PC-3 (cell line): ENCODE measurements around the gene PAIP2. TPM values are rescaled to one million over a fixed set of nuclear protein-coding genes. Genes with fewer than 3 reads are reported as not detected.

Experiments
- ATAC-seq: fragments of 200-7000 bp; cut with Tn5 transposase; 2 replicates; pipeline ENCODE4 v1.9.1; 2020; ENCODE audit warnings: mild to moderate bottlenecking, moderate library complexity
- BruUV-seq: library from RNA; stranded (reverse); fragments of 400-500 nt; replicated peaks from 2 replicates; lab custom pipeline; 2021; lab: Mats Ljungman, UMichigan
- CTCF ChIA-PET: fragments of 300-600 bp; sonication (Branson Sonifier 250); formaldehyde crosslinking; loops from one replicate; lab custom pipeline; 2022; ENCODE audit warnings: antibody characterized with exemption; lab: Charles Lee
- POLR2A ChIA-PET: fragments of 300-600 bp; sonication (Branson Sonifier 250); formaldehyde crosslinking; loops from one replicate; lab custom pipeline; 2022; ENCODE audit warnings: antibody characterized with exemption; ENCODE audit not compliant: unreplicated experiment; lab: Charles Lee
- DNase-seq: peaks from one replicate; pipeline ENCODE4 v3.0.0-alpha.2; 2015
- H2AFZ ChIP-seq: fragments of 300-600 bp; sonication (generic); 2 replicates; pipeline ENCODE4 v1.6.0; 2016; ENCODE audit warnings: antibody characterized with exemption, low read length
- H3F3A ChIP-seq: fragments of 300-600 bp; sonication (generic); one replicate; pipeline ENCODE4 v1.6.0; 2017; ENCODE audit warnings: antibody characterized with exemption, low read length, control low read depth, mild to moderate bottlenecking; ENCODE audit not compliant: unreplicated experiment
- H3K27ac ChIP-seq: fragments of 300-600 bp; sonication (generic); 2 replicates; pipeline ENCODE4 v1.5.1; 2016; ENCODE audit warnings: mild to moderate bottlenecking, low read length
- H3K27me3 ChIP-seq: fragments of 300-600 bp; sonication (generic); 2 replicates; pipeline ENCODE4 v1.6.1; 2016; ENCODE audit warnings: low read length, mixed read lengths
- H3K36me3 ChIP-seq: fragments of 300-600 bp; sonication (generic); 2 replicates; pipeline ENCODE4 v1.6.1; 2016; ENCODE audit warnings: low read depth, mixed run types, low read length, mixed read lengths
- H3K4me1 ChIP-seq: fragments of 300-600 bp; sonication (generic); 2 replicates; pipeline ENCODE4 v1.5.1; 2016; ENCODE audit warnings: low read length; ENCODE audit not compliant: insufficient read depth
- H3K4me2 ChIP-seq: fragments of 300-600 bp; sonication (generic); 2 replicates; pipeline ENCODE4 v1.6.0; 2016; ENCODE audit warnings: low read length
- H3K4me3 ChIP-seq: fragments of 300-600 bp; sonication (generic); 2 replicates; pipeline ENCODE4 v1.5.1; 2016; ENCODE audit warnings: mild to moderate bottlenecking, low read length, mixed read lengths
- H3K79me2 ChIP-seq: fragments of 300-600 bp; sonication (generic); 2 replicates; pipeline ENCODE4 v1.6.1; 2017; ENCODE audit warnings: low read length, mixed read lengths
- H3K9ac ChIP-seq: fragments of 300-600 bp; sonication (generic); 2 replicates; pipeline ENCODE4 v1.6.0; 2016; ENCODE audit warnings: mild to moderate bottlenecking, low read length
- H3K9me2 ChIP-seq: fragments of 300-600 bp; sonication (generic); replicated peaks from 2 replicates; pipeline ENCODE4 v1.6.1; 2016; ENCODE audit warnings: mixed run types, low read length, mixed read lengths
- H3K9me3 ChIP-seq: fragments of 300-600 bp; sonication (generic); 2 replicates; pipeline ENCODE4 v1.6.1; 2016; ENCODE audit warnings: low read length, mixed read lengths
- H4K20me1 ChIP-seq: fragments of 300-600 bp; sonication (generic); 2 replicates; pipeline ENCODE4 v1.6.1; 2016; ENCODE audit warnings: low read length, mixed read lengths
- EZH2 ChIP-seq: fragments of 300-600 bp; sonication (generic); IDR thresholded peaks from one replicate; pipeline ENCODE4 v1.6.1; 2017; ENCODE audit warnings: antibody characterized with exemption, mild to moderate bottlenecking, low read length; ENCODE audit not compliant: unreplicated experiment
- EZH2phosphoT487 ChIP-seq: fragments of 300-600 bp; sonication (generic); IDR thresholded peaks from 2 replicates; pipeline ENCODE4 v1.6.1; 2018; ENCODE audit warnings: mild to moderate bottlenecking, antibody characterized with exemption, low read length, borderline replicate concordance
- intact Hi-C: fragments of 100-400 bp; cut with micrococcal nuclease; formaldehyde crosslinking; loops from 2 replicates; pipeline ENCODE4 v1.9.0; 2023
- total RNA-seq: library from RNA; depleted of rRNA; stranded (reverse); fragments of >200 nt; gene quantifications from 2 replicates; pipeline ENCODE4 v1.2.3, GENCODE V29; 2014
- TF ChIP-seq, protein P1 (sequence below): fragments of 300-600 bp; sonication (generic); conservative IDR thresholded peaks from 2 replicates; pipeline ENCODE4 v1.5.1; 2017; ENCODE audit warnings: antibody characterized with exemption, low read depth, mild to moderate bottlenecking, low read length

PAIP2 gene
- total RNA-seq, 1 experiment from 2014 or later, result 35.1 TPM

- no peak for TF ChIP-seq EZH2
- no peak for TF ChIP-seq EZH2phosphoT487
- TF ChIP-seq, protein P1, sequence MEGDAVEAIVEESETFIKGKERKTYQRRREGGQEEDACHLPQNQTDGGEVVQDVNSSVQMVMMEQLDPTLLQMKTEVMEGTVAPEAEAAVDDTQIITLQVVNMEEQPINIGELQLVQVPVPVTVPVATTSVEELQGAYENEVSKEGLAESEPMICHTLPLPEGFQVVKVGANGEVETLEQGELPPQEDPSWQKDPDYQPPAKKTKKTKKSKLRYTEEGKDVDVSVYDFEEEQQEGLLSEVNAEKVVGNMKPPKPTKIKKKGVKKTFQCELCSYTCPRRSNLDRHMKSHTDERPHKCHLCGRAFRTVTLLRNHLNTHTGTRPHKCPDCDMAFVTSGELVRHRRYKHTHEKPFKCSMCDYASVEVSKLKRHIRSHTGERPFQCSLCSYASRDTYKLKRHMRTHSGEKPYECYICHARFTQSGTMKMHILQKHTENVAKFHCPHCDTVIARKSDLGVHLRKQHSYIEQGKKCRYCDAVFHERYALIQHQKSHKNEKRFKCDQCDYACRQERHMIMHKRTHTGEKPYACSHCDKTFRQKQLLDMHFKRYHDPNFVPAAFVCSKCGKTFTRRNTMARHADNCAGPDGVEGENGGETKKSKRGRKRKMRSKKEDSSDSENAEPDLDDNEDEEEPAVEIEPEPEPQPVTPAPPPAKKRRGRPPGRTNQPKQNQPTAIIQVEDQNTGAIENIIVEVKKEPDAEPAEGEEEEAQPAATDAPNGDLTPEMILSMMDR, result no peak
- H3K27me3 ChIP-seq, result no peaks in the 10 kb centered on the region
- no peaks in the 10 kb centered on the region for H3K9me2 ChIP-seq
- H3K27ac ChIP-seq, result no peak overlapping the region
- no peaks in the 10 kb centered on the region for H4K20me1 ChIP-seq
- ChIA-PET POLR2A (interaction anchor here (0.6 to 0.7 kb wide), 2 partner anchors 17 to 31 kb away, joined by 6 to 9 read pairs; no protein-coding TSS in a partner anchor), CTCF (no interaction called here)
- H3K36me3 ChIP-seq, result peaks cover 13% of the 10 kb centered on the region
- DNase-seq (no peak), ATAC-seq (no peak; the same call in 1 of the 2 replicates)
- H3K79me2 ChIP-seq, result no peaks in the 10 kb centered on the region
- H3K4me3 ChIP-seq, result no peak overlapping the region
- no peak overlapping the region for H3K9ac ChIP-seq
- no peaks in the 10 kb centered on the region for H3K9me3 ChIP-seq
- intact Hi-C loops, result no loop called here
- no peak overlapping the region for H3K4me2 ChIP-seq
- no peak overlapping the region for H2AFZ ChIP-seq
- H3F3A ChIP-seq, result no peaks in the 10 kb centered on the region
- no TSS peak for BruUV-seq
- H3K4me1 ChIP-seq, result peaks cover 2% of the 10 kb centered on the region; the same call in 1 of the 2 replicates
Observed at GRCh38 chr5:139335811-139336210, 5.8 kb upstream of the PAIP2 start.

GRCh38 chr5:139340051-139340450, 1.6 kb upstream of the PAIP2 start:
- H3K79me2 ChIP-seq, result peaks cover 34% of the 10 kb centered on the region
- H4K20me1 ChIP-seq, result peaks cover 27% of the 10 kb centered on the region
- no peak overlapping the region for H3K4me3 ChIP-seq
- H3K9ac ChIP-seq, result no peak overlapping the region
- BruUV-seq, result no TSS peak
- ATAC-seq (no peak), DNase-seq (no peak)
- H3K4me2 ChIP-seq, result no peak overlapping the region
- H3K4me1 ChIP-seq, result peaks cover 18% of the 10 kb centered on the region
- no peak overlapping the region for H3K27ac ChIP-seq
- H3F3A ChIP-seq, result no peaks in the 10 kb centered on the region
- no peaks in the 10 kb centered on the region for H3K9me3 ChIP-seq
- H3K9me2 ChIP-seq, result no peaks in the 10 kb centered on the region
- intact Hi-C loops, result loop anchor here (2.0 kb wide), 2 partner anchors 33 to 47 kb away; partner anchors contain the start of gene MATR3
- TF ChIP-seq EZH2phosphoT487, result no peak
- TF ChIP-seq, protein P1, result no peak
- TF ChIP-seq EZH2, result no peak
- H2AFZ ChIP-seq, result no peak overlapping the region
- POLR2A ChIA-PET, result no interaction called here
- H3K36me3 ChIP-seq, result no peaks in the 10 kb centered on the region
- H3K27me3 ChIP-seq, result no peaks in the 10 kb centered on the region
- CTCF ChIA-PET, result no interaction called here

- CTCF ChIA-PET, result no interaction called here
- POLR2A ChIA-PET, result interaction anchor here (0.6 kb wide), 1 partner anchor 33 kb away, joined by 3 read pairs; no protein-coding TSS in a partner anchor
- H3K36me3 ChIP-seq, result no peaks in the 10 kb centered on the region
- peak overlapping the region; percentile 100 for H3K4me2 ChIP-seq
- H3K4me1 ChIP-seq, result peaks cover 18% of the 10 kb centered on the region
- H3K27ac ChIP-seq, result peak overlapping the region; percentile 9; the same call in 1 of the 2 replicates
- no peaks in the 10 kb centered on the region for H3F3A ChIP-seq
- ATAC-seq (no peak), DNase-seq (no peak)
- no peaks in the 10 kb centered on the region for H3K27me3 ChIP-seq
- peak overlapping the region; percentile 96 for H3K9ac ChIP-seq
- no peaks in the 10 kb centered on the region for H3K9me2 ChIP-seq
- intact Hi-C loops, result loop anchor here (1.0 to 2.0 kb wide), 3 partner anchors 32 to 50 kb away; partner anchors contain the start of gene MATR3
- peaks cover 46% of the 10 kb centered on the region for H3K79me2 ChIP-seq
- H4K20me1 ChIP-seq, result peaks cover 33% of the 10 kb centered on the region
- no TSS peak for BruUV-seq
- TF ChIP-seq EZH2, result no peak
- TF ChIP-seq, protein P1, result no peak
- peak overlapping the region; percentile 96 for H3K4me3 ChIP-seq
- H2AFZ ChIP-seq, result peak overlapping the region; percentile 80
- no peaks in the 10 kb centered on the region for H3K9me3 ChIP-seq
Observed at GRCh38 chr5:139341187-139341688, 416 bp upstream of the PAIP2 start.
